ENCODE data around the gene EFCAB6.

Gene EFCAB6

GRCh38 chr22:43860831-43861230 lies 48.7 kb upstream of the EFCAB6 start:
- no peak for ATAC-seq
- TF ChIP-seq PPARA (CRISPR knock-in tag; IDR thresholded peaks at IDR 0.05; ENCODE audit: borderline replicate concordance), result no peak
- TF ChIP-seq BACH2 (CRISPR knock-in tag; IDR thresholded peaks at IDR 0.05; ENCODE audit: borderline replicate concordance), result no peak
- TF ChIP-seq ZFP3 (CRISPR knock-in tag; IDR thresholded peaks at IDR 0.05), result no peak
- TF ChIP-seq ZNF565 (CRISPR knock-in tag; conservative IDR thresholded peaks at IDR 0.05; ENCODE audit: low read depth), result no peak
- TF ChIP-seq ZFP30 (CRISPR knock-in tag; IDR thresholded peaks at IDR 0.05), result no peak
- TF ChIP-seq OSR1 (CRISPR knock-in tag; IDR thresholded peaks at IDR 0.05), result no peak
- TF ChIP-seq TCF4 (CRISPR knock-in tag; IDR thresholded peaks at IDR 0.05; ENCODE audit: borderline replicate concordance), result no peak
- TF ChIP-seq, protein P1, sequence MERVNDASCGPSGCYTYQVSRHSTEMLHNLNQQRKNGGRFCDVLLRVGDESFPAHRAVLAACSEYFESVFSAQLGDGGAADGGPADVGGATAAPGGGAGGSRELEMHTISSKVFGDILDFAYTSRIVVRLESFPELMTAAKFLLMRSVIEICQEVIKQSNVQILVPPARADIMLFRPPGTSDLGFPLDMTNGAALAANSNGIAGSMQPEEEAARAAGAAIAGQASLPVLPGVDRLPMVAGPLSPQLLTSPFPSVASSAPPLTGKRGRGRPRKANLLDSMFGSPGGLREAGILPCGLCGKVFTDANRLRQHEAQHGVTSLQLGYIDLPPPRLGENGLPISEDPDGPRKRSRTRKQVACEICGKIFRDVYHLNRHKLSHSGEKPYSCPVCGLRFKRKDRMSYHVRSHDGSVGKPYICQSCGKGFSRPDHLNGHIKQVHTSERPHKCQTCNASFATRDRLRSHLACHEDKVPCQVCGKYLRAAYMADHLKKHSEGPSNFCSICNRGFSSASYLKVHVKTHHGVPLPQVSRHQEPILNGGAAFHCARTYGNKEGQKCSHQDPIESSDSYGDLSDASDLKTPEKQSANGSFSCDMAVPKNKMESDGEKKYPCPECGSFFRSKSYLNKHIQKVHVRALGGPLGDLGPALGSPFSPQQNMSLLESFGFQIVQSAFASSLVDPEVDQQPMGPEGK (CRISPR knock-in tag; IDR thresholded peaks at IDR 0.05; ENCODE audit: borderline replicate concordance), result no peak
- no peak for TF ChIP-seq ARNTL (CRISPR knock-in tag; IDR thresholded peaks at IDR 0.05; ENCODE audit: borderline replicate concordance, low read depth)
- TF ChIP-seq, protein P2, sequence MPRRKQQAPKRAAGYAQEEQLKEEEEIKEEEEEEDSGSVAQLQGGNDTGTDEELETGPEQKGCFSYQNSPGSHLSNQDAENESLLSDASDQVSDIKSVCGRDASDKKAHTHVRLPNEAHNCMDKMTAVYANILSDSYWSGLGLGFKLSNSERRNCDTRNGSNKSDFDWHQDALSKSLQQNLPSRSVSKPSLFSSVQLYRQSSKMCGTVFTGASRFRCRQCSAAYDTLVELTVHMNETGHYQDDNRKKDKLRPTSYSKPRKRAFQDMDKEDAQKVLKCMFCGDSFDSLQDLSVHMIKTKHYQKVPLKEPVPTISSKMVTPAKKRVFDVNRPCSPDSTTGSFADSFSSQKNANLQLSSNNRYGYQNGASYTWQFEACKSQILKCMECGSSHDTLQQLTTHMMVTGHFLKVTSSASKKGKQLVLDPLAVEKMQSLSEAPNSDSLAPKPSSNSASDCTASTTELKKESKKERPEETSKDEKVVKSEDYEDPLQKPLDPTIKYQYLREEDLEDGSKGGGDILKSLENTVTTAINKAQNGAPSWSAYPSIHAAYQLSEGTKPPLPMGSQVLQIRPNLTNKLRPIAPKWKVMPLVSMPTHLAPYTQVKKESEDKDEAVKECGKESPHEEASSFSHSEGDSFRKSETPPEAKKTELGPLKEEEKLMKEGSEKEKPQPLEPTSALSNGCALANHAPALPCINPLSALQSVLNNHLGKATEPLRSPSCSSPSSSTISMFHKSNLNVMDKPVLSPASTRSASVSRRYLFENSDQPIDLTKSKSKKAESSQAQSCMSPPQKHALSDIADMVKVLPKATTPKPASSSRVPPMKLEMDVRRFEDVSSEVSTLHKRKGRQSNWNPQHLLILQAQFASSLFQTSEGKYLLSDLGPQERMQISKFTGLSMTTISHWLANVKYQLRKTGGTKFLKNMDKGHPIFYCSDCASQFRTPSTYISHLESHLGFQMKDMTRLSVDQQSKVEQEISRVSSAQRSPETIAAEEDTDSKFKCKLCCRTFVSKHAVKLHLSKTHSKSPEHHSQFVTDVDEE (CRISPR knock-in tag; IDR thresholded peaks at IDR 0.05), result no peak
- no peak for TF ChIP-seq TOX (CRISPR knock-in tag; IDR thresholded peaks at IDR 0.05; ENCODE audit: borderline replicate concordance)
- TF ChIP-seq GLIS3 (CRISPR knock-in tag; IDR thresholded peaks at IDR 0.05), result no peak
- TF ChIP-seq RARB (CRISPR knock-in tag; IDR thresholded peaks at IDR 0.05), result no peak
- no peak for TF ChIP-seq ZC3H10 (CRISPR knock-in tag; IDR thresholded peaks at IDR 0.05)
- no peak for TF ChIP-seq ISL1 (CRISPR knock-in tag; IDR thresholded peaks at IDR 0.05)
- no peak for TF ChIP-seq ZNF8 (CRISPR knock-in tag; IDR thresholded peaks at IDR 0.05)

GRCh38 chr22:43860126-43860525 lies 48.0 kb upstream of the EFCAB6 start:
- no peak for TF ChIP-seq BACH2 (CRISPR knock-in tag; IDR thresholded peaks at IDR 0.05; ENCODE audit: borderline replicate concordance)
- no peak for TF ChIP-seq ZFP3 (CRISPR knock-in tag; IDR thresholded peaks at IDR 0.05)
- no peak for TF ChIP-seq TOX (CRISPR knock-in tag; IDR thresholded peaks at IDR 0.05; ENCODE audit: borderline replicate concordance)
- TF ChIP-seq, protein P3, sequence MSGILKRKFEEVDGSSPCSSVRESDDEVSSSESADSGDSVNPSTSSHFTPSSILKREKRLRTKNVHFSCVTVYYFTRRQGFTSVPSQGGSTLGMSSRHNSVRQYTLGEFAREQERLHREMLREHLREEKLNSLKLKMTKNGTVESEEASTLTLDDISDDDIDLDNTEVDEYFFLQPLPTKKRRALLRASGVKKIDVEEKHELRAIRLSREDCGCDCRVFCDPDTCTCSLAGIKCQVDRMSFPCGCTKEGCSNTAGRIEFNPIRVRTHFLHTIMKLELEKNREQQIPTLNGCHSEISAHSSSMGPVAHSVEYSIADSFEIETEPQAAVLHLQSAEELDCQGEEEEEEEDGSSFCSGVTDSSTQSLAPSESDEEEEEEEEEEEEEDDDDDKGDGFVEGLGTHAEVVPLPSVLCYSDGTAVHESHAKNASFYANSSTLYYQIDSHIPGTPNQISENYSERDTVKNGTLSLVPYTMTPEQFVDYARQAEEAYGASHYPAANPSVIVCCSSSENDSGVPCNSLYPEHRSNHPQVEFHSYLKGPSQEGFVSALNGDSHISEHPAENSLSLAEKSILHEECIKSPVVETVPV (CRISPR knock-in tag; IDR thresholded peaks at IDR 0.05), result no peak
- TF ChIP-seq CREB5 (CRISPR knock-in tag; IDR thresholded peaks at IDR 0.05; ENCODE audit: low read depth), result no peak
- TF ChIP-seq PPARA (CRISPR knock-in tag; IDR thresholded peaks at IDR 0.05; ENCODE audit: borderline replicate concordance), result no peak
- no peak for TF ChIP-seq ZNF70 (CRISPR knock-in tag; IDR thresholded peaks at IDR 0.05)
- no peak for ATAC-seq

GRCh38 chr22:43859621-43860020 lies 47.5 kb upstream of the EFCAB6 start:
- ATAC-seq, result no peak

GRCh38 chr22:43859176-43859575 lies 47.1 kb upstream of the EFCAB6 start:
- ATAC-seq, result no peak
- TF ChIP-seq ZNF70 (CRISPR knock-in tag; IDR thresholded peaks at IDR 0.05) (no peak), ZC3H10 (CRISPR knock-in tag; IDR thresholded peaks at IDR 0.05) (no peak), ZFP3 (CRISPR knock-in tag; IDR thresholded peaks at IDR 0.05) (no peak), ESRRG (CRISPR knock-in tag; IDR thresholded peaks at IDR 0.05) (no peak), ZNF8 (CRISPR knock-in tag; IDR thresholded peaks at IDR 0.05) (no peak), RARB (CRISPR knock-in tag; IDR thresholded peaks at IDR 0.05) (no peak)
- TF ChIP-seq, protein P2 (CRISPR knock-in tag; IDR thresholded peaks at IDR 0.05), result no peak
- TF ChIP-seq, protein P1 (CRISPR knock-in tag; IDR thresholded peaks at IDR 0.05; ENCODE audit: borderline replicate concordance), result no peak
- TF ChIP-seq, protein P3 (CRISPR knock-in tag; IDR thresholded peaks at IDR 0.05), result no peak

More at GRCh38 chr22:43859621-43860020, 47.5 kb upstream of the EFCAB6 start:
- no peak for TF ChIP-seq GLIS3 (CRISPR knock-in tag; IDR thresholded peaks at IDR 0.05)
- TF ChIP-seq ESRRG (CRISPR knock-in tag; IDR thresholded peaks at IDR 0.05), result no peak
- TF ChIP-seq RARB (CRISPR knock-in tag; IDR thresholded peaks at IDR 0.05), result no peak

All from SK-N-SH treated with all-trans-retinoic acid at 6 μM for 48 hours (cell line).